NCI-H1092 treated with DMSO at 0.1 percent for 48 hours (cell line): ENCODE measurements around the gene SDCCAG8.

Experiments used
- DNase-seq: peaks from one replicate; lab custom pipeline; 2025; lab: John Stamatoyannopoulos, UW

Gene SDCCAG8

GRCh38 chr1:243549108-243549507 lies 293.3 kb downstream of the SDCCAG8 start:
- DNase-seq, result no peak
